PFSK-1 (cell line): ENCODE results near the gene POP5.

Experiments used
- FOXP2 ChIP-seq: optimal IDR thresholded peaks from 2 replicates; pipeline ENCODE3; 2011; ENCODE audit warnings: borderline replicate concordance, control low read depth, inconsistent platforms; ENCODE audit not compliant: insufficient read depth; ENCODE audit errors: extremely low read length, extremely low read depth
- POLR2AphosphoS5 ChIP-seq: IDR thresholded peaks from 2 replicates; pipeline ENCODE4 v1.6.1; 2012; ENCODE audit warnings: low read depth, mild to moderate bottlenecking, control low read depth, low read length, moderate library complexity
- REST ChIP-seq, 2 experiments: IDR thresholded peaks; 2 replicates each; pipeline versions ENCODE4 v1.6.1 to v1.8.0; 2011 to 2012; ENCODE audit warnings: low read depth in 2 of 2, low read length in 2 of 2, control low read depth in 1 of 2, inconsistent platforms in 1 of 2, mild to moderate bottlenecking in 1 of 2, moderate library complexity in 1 of 2; ENCODE audit not compliant: insufficient read depth in 1 of 2
- SIN3A ChIP-seq: IDR thresholded peaks from 2 replicates; pipeline ENCODE4 v1.6.1; 2012; ENCODE audit warnings: mild to moderate bottlenecking, low read length, moderate library complexity, borderline replicate concordance; ENCODE audit not compliant: insufficient read depth
- TAF1 ChIP-seq: IDR thresholded peaks from 2 replicates; pipeline ENCODE4 v1.6.1; 2012; ENCODE audit warnings: low read length, control low read depth, borderline replicate concordance; ENCODE audit not compliant: insufficient read depth

DNA sequence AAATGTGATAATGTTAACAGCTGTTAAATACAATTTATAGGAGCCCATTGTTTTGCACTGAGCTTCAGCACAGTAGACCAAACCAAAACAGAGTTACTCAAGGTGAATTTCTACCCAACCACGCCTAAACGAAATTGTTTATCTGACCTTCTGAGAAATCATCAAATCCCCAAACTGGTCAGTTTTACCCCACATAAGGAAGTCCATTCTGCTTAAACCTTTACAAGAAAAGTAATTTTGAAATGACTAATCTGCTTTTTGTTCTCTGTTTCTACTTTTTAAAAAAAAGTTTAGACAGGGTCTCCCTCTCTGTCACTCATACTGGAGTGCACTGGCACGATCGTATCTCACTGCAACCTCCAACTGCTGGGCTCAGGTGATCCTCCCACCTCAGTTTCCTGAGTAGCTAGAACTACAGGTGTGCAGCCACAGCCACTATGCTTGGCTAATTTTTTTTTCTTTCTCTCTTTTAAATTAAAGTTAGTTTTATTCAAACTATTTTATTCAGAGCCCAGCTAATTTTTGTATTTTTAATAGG is 48.4 kb downstream of the POP5 start:
- TF ChIP-seq POLR2AphosphoS5, result no peak
- TF ChIP-seq TAF1, result no peak
- no peak for TF ChIP-seq SIN3A
- TF ChIP-seq REST (IDR thresholded peaks at IDR 0.05; ENCODE audit: insufficient read depth in 1 of 2, low read depth in 2 of 2, low read length in 2 of 2), result no peak
- no peak for TF ChIP-seq FOXP2
